PC-9 (cell line): ENCODE measurements around the gene HBS1L. TPM values are rescaled to one million over a fixed set of nuclear protein-coding genes. Genes with fewer than 3 reads are reported as not detected.

ENCODE experiments used
- BruUV-seq: library from RNA; stranded (reverse); fragments of 400-500 nt; replicated peaks from 2 replicates; lab custom pipeline; 2021; lab: Mats Ljungman, UMichigan
- CTCF ChIA-PET: fragments of 300-600 bp; sonication (Branson Sonifier 250); formaldehyde crosslinking; loops from one replicate; lab custom pipeline; 2022; ENCODE audit warnings: antibody characterized with exemption; lab: Charles Lee
- POLR2A ChIA-PET: fragments of 300-600 bp; sonication (Branson Sonifier 250); formaldehyde crosslinking; loops from one replicate; lab custom pipeline; 2022; ENCODE audit warnings: antibody characterized with exemption; ENCODE audit not compliant: unreplicated experiment; lab: Charles Lee
- DNase-seq, 2 experiments: peaks; one replicate each; pipeline versions ENCODE4 v3.0.0 to v3.0.0-alpha.2; 2015 to 2022; ENCODE audit warnings: mixed read lengths in 1 of 2
- H2AFZ ChIP-seq: fragments of 200-600 bp; sonication (generic); 2 replicates; pipeline ENCODE4 v1.8.1; 2017; ENCODE audit warnings: antibody characterized with exemption
- H3F3A ChIP-seq: fragments of 200-600 bp; sonication (generic); 2 replicates; pipeline ENCODE4 v1.8.1; 2017; ENCODE audit warnings: antibody characterized with exemption, mild to moderate bottlenecking, low read depth; ENCODE audit not compliant: insufficient read depth
- H3K27ac ChIP-seq: fragments of 200-600 bp; sonication (generic); 2 replicates; pipeline ENCODE4 v1.6.1; 2016; ENCODE audit warnings: mixed run types
- H3K27me3 ChIP-seq: fragments of 200-600 bp; sonication (generic); 2 replicates; pipeline ENCODE4 v1.6.1; 2016; ENCODE audit warnings: low read depth, mixed run types; ENCODE audit not compliant: insufficient read depth
- H3K36me3 ChIP-seq: fragments of 200-600 bp; sonication (generic); 2 replicates; pipeline ENCODE4 v1.6.1; 2016; ENCODE audit warnings: low read depth, mixed run types
- H3K4me1 ChIP-seq: fragments of 200-600 bp; sonication (generic); replicated peaks from 2 replicates; pipeline ENCODE4 v1.6.1; 2016; ENCODE audit warnings: mixed run types; ENCODE audit not compliant: insufficient read depth
- H3K4me2 ChIP-seq: fragments of 200-600 bp; sonication (generic); 2 replicates; pipeline ENCODE4 v1.6.1; 2017; ENCODE audit warnings: mixed run types
- H3K4me3 ChIP-seq: fragments of 200-600 bp; sonication (generic); 2 replicates; pipeline ENCODE4 v1.6.1; 2016; ENCODE audit warnings: mixed run types
- H3K79me2 ChIP-seq: fragments of 200-600 bp; sonication (generic); 2 replicates; pipeline ENCODE4 v1.6.1; 2017; ENCODE audit warnings: low read depth, mixed run types
- H3K9me2 ChIP-seq: fragments of 200-600 bp; sonication (generic); 2 replicates; pipeline ENCODE4 v1.8.1; 2017; ENCODE audit warnings: mild to moderate bottlenecking; ENCODE audit not compliant: insufficient read depth
- H3K9me3 ChIP-seq: fragments of 200-600 bp; sonication (generic); 2 replicates; pipeline ENCODE4 v1.8.1; 2016; ENCODE audit warnings: low read depth; ENCODE audit not compliant: insufficient read depth
- H4K20me1 ChIP-seq: fragments of 200-600 bp; sonication (generic); 2 replicates; pipeline ENCODE4 v1.8.1; 2017; ENCODE audit not compliant: insufficient read depth
- CTCF ChIP-seq: fragments of 200-600 bp; sonication (generic); conservative IDR thresholded peaks from 2 replicates; pipeline ENCODE4 v1.6.1; 2017; ENCODE audit warnings: mixed run types, antibody characterized with exemption, mild to moderate bottlenecking, moderate library complexity
- EZH2 ChIP-seq: fragments of 200-600 bp; sonication (generic); IDR thresholded peaks from 2 replicates; pipeline ENCODE4 v1.8.0; 2017; ENCODE audit warnings: antibody characterized with exemption, low read depth
- intact Hi-C: fragments of 100-400 bp; cut with micrococcal nuclease; formaldehyde crosslinking; loops from one replicate; pipeline ENCODE4 v1.10.0; 2022; ENCODE audit not compliant: unreplicated experiment
- total RNA-seq: library from RNA; stranded (reverse); gene quantifications from 2 replicates; pipeline ENCODE4 v1.2.3, GENCODE V29; 2021

Gene HBS1L
- total RNA-seq, 1 experiment from 2014 or later: 84.4 TPM

DNA sequence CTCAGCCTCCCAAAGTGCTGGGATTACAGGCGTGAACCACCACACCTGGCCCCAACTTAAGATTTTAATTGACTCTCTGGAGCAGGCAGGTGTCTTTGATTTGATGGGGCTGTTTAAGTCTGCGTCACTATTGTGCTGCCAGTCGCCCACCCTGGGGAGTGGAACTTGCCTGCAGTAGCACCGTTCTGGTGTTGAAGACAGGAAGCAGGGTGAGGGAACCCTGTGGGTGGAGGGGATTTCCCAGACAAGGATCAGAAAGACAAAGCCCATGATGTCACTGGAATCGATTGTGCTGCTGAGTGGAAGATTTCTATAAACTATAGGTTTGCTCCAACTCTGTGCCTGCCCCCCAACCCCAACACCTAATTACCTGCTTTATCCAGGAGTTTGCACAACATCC, 115.7 kb downstream of the HBS1L start:
- H3K9me3 ChIP-seq: no peaks in the 10 kb centered on the region
- H3K4me3 ChIP-seq: no peak overlapping the region
- intact Hi-C loops: loop anchor here (5.0 kb wide), 1 partner anchor 297 kb away; no protein-coding TSS in a partner anchor
- no peaks in the 10 kb centered on the region for H3K36me3 ChIP-seq
- ChIA-PET POLR2A (no interaction called here), CTCF (no interaction called here)
- TF ChIP-seq CTCF (no peak), EZH2 (no peak)
- no peaks in the 10 kb centered on the region for H3K79me2 ChIP-seq
- no peak for DNase-seq
- H3K27me3 ChIP-seq: no peaks in the 10 kb centered on the region
- no peak overlapping the region for H2AFZ ChIP-seq
- H3K4me1 ChIP-seq: no peaks in the 10 kb centered on the region
- no peaks in the 10 kb centered on the region for H3K9me2 ChIP-seq
- H3K4me2 ChIP-seq: no peak overlapping the region
- H4K20me1 ChIP-seq: no peaks in the 10 kb centered on the region
- BruUV-seq: no TSS peak
- H3K27ac ChIP-seq: no peak overlapping the region
- H3F3A ChIP-seq: no peaks in the 10 kb centered on the region

GRCh38 chr6:134937426-134937825, 117.2 kb downstream of the HBS1L start:
- POLR2A ChIA-PET: no interaction called here
- Histone ChIP-seq H3K79me2 (no peaks in the 10 kb centered on the region), H3K4me1 (no peaks in the 10 kb centered on the region), H3K9me3 (no peaks in the 10 kb centered on the region), H3F3A (no peaks in the 10 kb centered on the region), H3K9me2 (no peaks in the 10 kb centered on the region), H3K27me3 (no peaks in the 10 kb centered on the region), H3K36me3 (no peaks in the 10 kb centered on the region), H2AFZ (no peak overlapping the region), H3K4me3 (no peak overlapping the region), H3K4me2 (no peak overlapping the region), H3K27ac (no peak overlapping the region), H4K20me1 (no peaks in the 10 kb centered on the region)
- no peak for DNase-seq
- TF ChIP-seq EZH2 (no peak), CTCF (no peak)
- CTCF ChIA-PET: no interaction called here
- intact Hi-C loops: loop anchor here (5.0 kb wide), 1 partner anchor 295 kb away; no protein-coding TSS in a partner anchor
- BruUV-seq: no TSS peak

DNA sequence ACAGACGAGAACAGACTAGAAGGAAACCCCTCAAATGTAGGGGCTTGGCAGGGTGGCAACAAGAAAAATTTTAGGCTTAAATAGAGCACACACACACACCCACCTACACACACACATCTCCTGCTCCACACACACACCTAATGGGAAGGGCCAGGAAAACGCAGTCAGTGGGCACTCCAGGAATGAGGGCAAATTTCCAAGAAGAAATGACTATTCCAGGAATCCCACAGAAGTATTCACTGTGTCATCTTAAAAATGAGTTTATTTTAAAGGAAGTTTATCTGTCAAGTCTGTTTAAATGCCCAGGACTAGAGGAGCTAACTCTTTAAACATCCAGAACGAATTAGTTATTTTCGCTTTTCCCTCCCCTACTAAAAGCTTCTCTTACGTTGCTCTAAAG, 117.7 kb downstream of the HBS1L start:
- no peaks in the 10 kb centered on the region for H3K36me3 ChIP-seq
- H3K79me2 ChIP-seq: no peaks in the 10 kb centered on the region
- H3K27ac ChIP-seq: no peak overlapping the region
- no peaks in the 10 kb centered on the region for H3K27me3 ChIP-seq
- H4K20me1 ChIP-seq: no peaks in the 10 kb centered on the region
- TF ChIP-seq CTCF (no peak), EZH2 (no peak)
- no peak overlapping the region for H3K4me2 ChIP-seq
- ChIA-PET POLR2A (no interaction called here), CTCF (no interaction called here)
- intact Hi-C loops: loop anchor here (5.0 kb wide), 1 partner anchor 295 kb away; no protein-coding TSS in a partner anchor
- no peaks in the 10 kb centered on the region for H3K9me2 ChIP-seq
- H3K9me3 ChIP-seq: no peaks in the 10 kb centered on the region
- no TSS peak for BruUV-seq
- no peaks in the 10 kb centered on the region for H3F3A ChIP-seq
- no peak overlapping the region for H2AFZ ChIP-seq
- DNase-seq: no peak
- H3K4me3 ChIP-seq: no peak overlapping the region
- no peaks in the 10 kb centered on the region for H3K4me1 ChIP-seq
